ENCODE results near the gene OR2T6. TPM values are rescaled to one million over a fixed set of nuclear protein-coding genes. Genes with fewer than 3 reads are reported as not detected.
"Not testable (repeated sequence)": the region's sequence is repeated elsewhere in the genome, so short reads cannot be mapped to it uniquely, and the experiment has no call there.

The OR2T6 gene
- polyA plus RNA-seq, 1 experiment = not detected

DNA sequence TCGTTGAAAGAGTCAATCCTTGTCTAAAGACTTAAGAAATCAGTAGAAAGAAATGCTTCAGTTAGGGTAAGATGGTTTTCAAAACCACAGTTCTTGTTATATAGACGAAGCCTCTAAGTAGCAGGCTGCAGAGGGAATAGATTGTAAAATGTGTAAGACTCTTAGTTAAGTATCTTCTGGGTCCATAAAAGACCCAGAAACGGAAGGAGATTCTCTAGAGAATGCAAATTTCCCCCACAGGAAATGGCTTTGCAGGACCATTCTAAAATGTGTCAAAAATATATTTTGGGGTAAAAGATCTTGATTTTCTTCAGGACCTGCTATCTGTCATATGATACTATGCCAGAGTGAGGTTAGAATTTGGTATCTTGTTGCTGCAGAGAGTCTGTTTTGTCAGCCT is 40.7 kb downstream of the OR2T6 start:
- ChIA-PET POLR2A (no interaction called here), CTCF (no interaction called here)
- Histone ChIP-seq H3K4me3 (ENCODE audit: low read depth, low read length) (no peak overlapping the region), H3K9me3 (ENCODE audit: control insufficient read depth, insufficient read depth, low read length) (peaks cover 20% of the 10 kb centered on the region), H3K27ac (ENCODE audit: low read depth, low read length) (no peak overlapping the region), H3K27me3 (ENCODE audit: control insufficient read depth, insufficient read depth, low read length) (no peaks in the 10 kb centered on the region)
- TF ChIP-seq, protein P1, sequence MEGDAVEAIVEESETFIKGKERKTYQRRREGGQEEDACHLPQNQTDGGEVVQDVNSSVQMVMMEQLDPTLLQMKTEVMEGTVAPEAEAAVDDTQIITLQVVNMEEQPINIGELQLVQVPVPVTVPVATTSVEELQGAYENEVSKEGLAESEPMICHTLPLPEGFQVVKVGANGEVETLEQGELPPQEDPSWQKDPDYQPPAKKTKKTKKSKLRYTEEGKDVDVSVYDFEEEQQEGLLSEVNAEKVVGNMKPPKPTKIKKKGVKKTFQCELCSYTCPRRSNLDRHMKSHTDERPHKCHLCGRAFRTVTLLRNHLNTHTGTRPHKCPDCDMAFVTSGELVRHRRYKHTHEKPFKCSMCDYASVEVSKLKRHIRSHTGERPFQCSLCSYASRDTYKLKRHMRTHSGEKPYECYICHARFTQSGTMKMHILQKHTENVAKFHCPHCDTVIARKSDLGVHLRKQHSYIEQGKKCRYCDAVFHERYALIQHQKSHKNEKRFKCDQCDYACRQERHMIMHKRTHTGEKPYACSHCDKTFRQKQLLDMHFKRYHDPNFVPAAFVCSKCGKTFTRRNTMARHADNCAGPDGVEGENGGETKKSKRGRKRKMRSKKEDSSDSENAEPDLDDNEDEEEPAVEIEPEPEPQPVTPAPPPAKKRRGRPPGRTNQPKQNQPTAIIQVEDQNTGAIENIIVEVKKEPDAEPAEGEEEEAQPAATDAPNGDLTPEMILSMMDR (IDR thresholded peaks at IDR 0.05; ENCODE audit: low read depth, low read length) = no peak
- no peak for DNase-seq (ENCODE audit: low read depth, low spot score)

DNA sequence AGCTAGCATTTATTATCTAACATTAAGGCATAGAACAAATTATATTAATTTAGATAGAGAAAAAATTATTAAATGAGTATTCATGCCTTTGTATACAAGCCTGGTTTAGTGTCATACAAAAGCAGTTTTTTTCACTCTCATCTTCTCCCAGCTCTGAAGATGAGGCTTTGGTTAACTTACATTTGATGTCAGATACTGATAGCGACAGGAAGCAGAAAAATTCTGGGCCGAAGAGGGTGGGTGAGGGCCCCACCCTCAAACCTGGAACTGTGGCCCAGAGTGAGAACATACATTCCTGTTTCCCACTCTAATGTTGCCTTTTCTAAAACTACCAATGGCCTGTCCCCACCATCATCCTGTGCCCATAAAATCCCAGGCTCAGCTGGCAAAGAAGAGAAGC is 42.3 kb downstream of the OR2T6 start:
- CTCF ChIA-PET = no interaction called here
- TF ChIP-seq, protein P1 (IDR thresholded peaks at IDR 0.05; ENCODE audit: low read depth, low read length) = no peak
- no peak overlapping the region for H3K27ac ChIP-seq (ENCODE audit: low read depth, low read length)
- H3K27me3 ChIP-seq (ENCODE audit: control insufficient read depth, insufficient read depth, low read length) = no peaks in the 10 kb centered on the region
- peaks cover 12% of the 10 kb centered on the region for H3K9me3 ChIP-seq (ENCODE audit: control insufficient read depth, insufficient read depth, low read length)
- H3K4me3 ChIP-seq (ENCODE audit: low read depth, low read length) = no peak overlapping the region
- POLR2A ChIA-PET = no interaction called here
- no peak for DNase-seq (ENCODE audit: low read depth, low spot score)

DNA sequence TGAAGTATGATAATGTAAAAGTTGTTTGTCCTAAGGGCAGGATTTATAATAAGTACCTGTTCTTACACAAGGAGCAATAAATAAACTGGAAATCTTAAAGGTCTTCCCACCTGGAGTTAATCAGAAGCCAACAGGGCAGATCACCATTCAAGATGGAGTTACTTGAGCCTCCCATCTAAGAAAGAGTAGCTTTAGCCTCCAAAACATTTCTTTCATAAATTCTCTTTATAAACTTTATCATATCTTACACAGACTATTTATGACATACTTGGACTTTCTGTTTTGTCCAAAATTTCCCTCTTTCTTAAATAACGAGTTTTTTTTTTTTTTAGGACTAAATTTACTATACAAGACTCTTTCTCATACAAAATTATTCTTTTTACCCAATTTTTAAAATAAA is 45.8 kb downstream of the OR2T6 start:
- ChIA-PET POLR2A (no interaction called here), CTCF (no interaction called here)
- H3K27me3 ChIP-seq (ENCODE audit: control insufficient read depth, insufficient read depth, low read length) = no peaks in the 10 kb centered on the region
- peaks cover 12% of the 10 kb centered on the region for H3K9me3 ChIP-seq (ENCODE audit: control insufficient read depth, insufficient read depth, low read length)
- DNase-seq (ENCODE audit: low read depth, low spot score) = no peak
- TF ChIP-seq, protein P1 (IDR thresholded peaks at IDR 0.05; ENCODE audit: low read depth, low read length) = no peak
- H3K4me3 ChIP-seq (ENCODE audit: low read depth, low read length) = no peak overlapping the region
- no peak overlapping the region for H3K27ac ChIP-seq (ENCODE audit: low read depth, low read length)

DNA sequence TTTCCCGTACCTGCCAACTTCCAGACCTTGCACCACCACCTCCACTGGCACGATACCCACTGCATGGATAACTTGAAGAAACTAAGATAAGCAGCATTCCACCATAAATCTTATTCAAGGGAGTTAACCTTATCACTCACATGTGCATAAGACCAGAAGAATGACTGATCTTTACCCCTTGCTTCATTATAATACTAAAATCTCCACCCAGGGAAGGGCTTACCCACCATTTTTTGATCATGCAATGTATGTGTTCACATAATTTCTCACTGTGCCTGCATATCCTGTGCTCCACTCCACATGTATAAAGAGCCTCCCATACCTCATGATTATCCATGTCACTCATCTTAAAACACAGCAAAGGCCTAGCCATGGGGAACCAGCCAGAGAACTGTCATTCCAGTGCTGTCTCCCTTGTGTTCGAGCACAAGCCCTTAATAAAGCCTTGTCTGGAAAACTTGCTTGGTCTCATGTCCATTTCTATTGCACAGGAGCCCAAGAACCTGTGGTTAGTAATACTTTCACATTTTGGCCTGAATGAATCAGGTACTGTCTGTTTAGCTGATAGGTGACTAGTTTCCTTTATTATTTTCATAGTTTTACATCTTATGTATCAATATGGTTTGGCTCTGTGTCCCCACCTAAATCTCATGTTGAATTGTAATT is 52.1 kb downstream of the OR2T6 start:
- H3K9me3 ChIP-seq (ENCODE audit: control insufficient read depth, insufficient read depth, low read length); POLR2A ChIA-PET; H3K27ac ChIP-seq (ENCODE audit: low read depth, low read length); H3K4me3 ChIP-seq (ENCODE audit: low read depth, low read length); DNase-seq (ENCODE audit: low read depth, low spot score); H3K27me3 ChIP-seq (ENCODE audit: control insufficient read depth, insufficient read depth, low read length); CTCF ChIA-PET: not testable (repeated sequence)

DNA sequence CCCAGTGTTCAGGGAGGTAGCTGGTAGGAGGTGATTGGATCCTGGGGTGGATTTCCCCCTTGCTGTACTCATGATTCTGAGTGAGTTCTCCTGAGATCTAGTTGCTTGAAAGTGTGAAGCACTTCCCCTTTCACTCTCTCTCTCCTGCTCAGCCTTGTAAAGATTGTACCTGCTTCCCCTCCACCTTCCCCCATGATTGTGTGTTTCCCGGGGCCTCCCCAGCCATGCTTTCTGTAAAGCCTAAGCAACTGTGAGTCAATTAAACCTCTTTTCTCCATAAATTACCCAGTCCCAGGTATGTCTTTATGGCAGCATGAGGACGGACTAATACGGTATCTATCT is 52.6 kb downstream of the OR2T6 start:
- H3K27ac ChIP-seq (ENCODE audit: low read depth, low read length); POLR2A ChIA-PET; CTCF ChIA-PET; H3K27me3 ChIP-seq (ENCODE audit: control insufficient read depth, insufficient read depth, low read length); H3K4me3 ChIP-seq (ENCODE audit: low read depth, low read length); H3K9me3 ChIP-seq (ENCODE audit: control insufficient read depth, insufficient read depth, low read length); DNase-seq (ENCODE audit: low read depth, low spot score): not testable (repeated sequence)

DNA sequence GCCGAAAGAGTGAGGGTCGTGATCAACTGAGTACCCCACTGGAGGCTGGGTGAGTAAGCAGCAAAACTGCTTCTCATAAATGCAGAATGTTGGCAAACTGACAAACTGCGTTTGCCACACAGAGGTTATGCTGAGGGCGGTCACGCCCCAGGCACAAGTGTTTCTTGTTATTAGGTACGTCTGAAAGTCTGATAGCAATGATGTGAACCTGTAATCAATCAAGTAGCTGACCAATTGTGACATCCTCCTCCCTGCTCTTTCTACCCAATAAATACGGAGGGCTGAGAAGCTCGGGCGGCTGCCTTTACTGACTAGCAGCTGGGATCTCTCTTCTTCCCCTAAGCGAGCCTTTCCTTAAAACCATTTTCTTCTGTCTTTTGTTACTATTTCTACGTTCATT is 56.1 kb downstream of the OR2T6 start:
- CTCF ChIA-PET; DNase-seq (ENCODE audit: low read depth, low spot score); H3K9me3 ChIP-seq (ENCODE audit: control insufficient read depth, insufficient read depth, low read length); H3K4me3 ChIP-seq (ENCODE audit: low read depth, low read length); H3K27ac ChIP-seq (ENCODE audit: low read depth, low read length); POLR2A ChIA-PET; H3K27me3 ChIP-seq (ENCODE audit: control insufficient read depth, insufficient read depth, low read length): not testable (repeated sequence)

DNA sequence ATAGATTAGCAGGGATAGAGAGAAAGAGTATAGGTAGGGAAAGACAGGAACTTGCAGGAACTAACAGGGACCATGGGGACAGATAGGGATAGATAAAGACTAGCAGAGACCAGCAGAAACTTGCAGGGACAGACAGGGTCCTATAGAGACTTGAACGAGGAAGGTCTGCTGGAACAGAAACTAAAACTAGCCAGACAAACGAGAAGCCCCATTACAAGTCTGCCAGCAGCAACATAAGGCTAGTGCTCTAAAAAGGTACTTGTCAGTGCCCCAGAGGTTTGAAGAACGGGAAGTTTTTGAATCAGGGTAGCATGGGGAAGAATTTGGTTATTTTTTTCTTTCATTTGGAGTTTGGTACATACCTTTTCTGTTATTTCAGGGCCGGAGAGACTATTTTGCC is 56.7 kb downstream of the OR2T6 start:
- POLR2A ChIA-PET; H3K9me3 ChIP-seq (ENCODE audit: control insufficient read depth, insufficient read depth, low read length); CTCF ChIA-PET; DNase-seq (ENCODE audit: low read depth, low spot score); H3K27ac ChIP-seq (ENCODE audit: low read depth, low read length); H3K27me3 ChIP-seq (ENCODE audit: control insufficient read depth, insufficient read depth, low read length); H3K4me3 ChIP-seq (ENCODE audit: low read depth, low read length): not testable (repeated sequence)

DNA sequence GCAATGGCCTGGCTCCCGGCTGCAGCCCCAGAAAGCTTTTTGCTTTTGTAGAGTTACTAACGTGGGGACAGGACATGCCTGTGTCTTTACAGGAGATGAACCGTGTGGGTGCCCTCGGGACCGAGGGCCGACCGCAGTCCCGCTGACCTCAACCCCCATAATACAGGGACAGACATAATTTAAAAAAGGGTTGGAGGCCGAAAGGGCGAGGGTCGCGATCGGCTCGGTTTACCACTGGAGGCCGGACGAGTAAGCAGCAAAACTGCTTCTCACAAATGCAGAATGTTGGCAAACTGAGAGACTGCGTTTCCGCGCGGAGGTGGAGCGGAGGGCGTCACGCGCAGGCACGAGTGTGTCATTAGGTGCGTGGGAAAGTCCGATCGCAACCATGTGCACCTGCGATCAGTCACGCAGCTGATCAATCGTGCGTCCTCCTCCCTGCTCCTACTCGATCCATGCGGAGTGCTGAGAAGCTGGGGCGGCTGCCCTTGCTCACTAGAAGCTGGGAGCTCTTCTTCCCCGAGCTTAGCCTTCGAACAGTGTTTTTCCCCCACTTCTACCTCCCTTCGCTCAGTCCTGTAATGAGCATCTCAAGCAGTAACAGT is 58.4 kb downstream of the OR2T6 start:
- DNase-seq (ENCODE audit: low read depth, low spot score); H3K27ac ChIP-seq (ENCODE audit: low read depth, low read length); H3K27me3 ChIP-seq (ENCODE audit: control insufficient read depth, insufficient read depth, low read length); H3K4me3 ChIP-seq (ENCODE audit: low read depth, low read length); POLR2A ChIA-PET; CTCF ChIA-PET; H3K9me3 ChIP-seq (ENCODE audit: control insufficient read depth, insufficient read depth, low read length): not testable (repeated sequence)

DNA sequence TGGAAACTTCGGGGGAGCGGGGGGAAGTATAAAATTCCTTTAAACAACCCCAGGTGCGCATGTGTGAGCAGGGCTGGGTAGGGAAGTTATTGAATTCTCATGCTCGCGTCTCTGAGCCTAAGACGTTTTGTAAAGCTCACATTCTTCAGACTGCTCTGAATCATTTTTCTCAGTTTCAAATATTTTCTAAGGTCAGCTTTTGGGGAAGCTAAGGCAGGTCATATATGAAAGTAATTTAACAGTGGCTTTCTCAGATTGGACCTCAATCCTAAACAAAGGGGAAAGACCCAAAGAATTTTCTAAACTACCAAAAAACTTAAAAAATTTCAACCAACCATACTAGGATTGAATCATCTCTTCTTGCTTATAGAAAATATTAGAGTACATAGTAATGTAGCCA is 59.4 kb downstream of the OR2T6 start:
- H3K4me3 ChIP-seq (ENCODE audit: low read depth, low read length) = not testable (repeated sequence)

DNA sequence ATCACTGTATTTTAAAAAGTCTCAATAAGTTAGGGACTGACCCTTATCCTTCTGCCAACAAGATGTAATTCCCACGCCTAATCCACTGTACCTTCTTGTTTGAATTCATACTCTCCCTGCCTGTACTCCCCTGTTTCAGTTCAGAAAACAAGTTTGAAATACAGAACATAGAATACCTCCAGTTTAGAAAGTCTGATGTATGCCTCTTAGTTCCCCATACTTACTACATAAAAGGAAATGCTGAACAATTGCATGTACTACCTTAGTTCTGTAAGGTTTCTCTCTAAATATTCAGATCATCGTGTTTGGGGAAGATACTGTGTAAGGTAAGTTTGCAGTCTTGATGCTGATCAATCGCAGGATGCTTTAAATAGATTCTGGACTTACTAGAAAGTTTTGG is 60.8 kb downstream of the OR2T6 start:
- POLR2A ChIA-PET; DNase-seq (ENCODE audit: low read depth, low spot score); H3K9me3 ChIP-seq (ENCODE audit: control insufficient read depth, insufficient read depth, low read length); CTCF ChIA-PET; H3K4me3 ChIP-seq (ENCODE audit: low read depth, low read length); H3K27me3 ChIP-seq (ENCODE audit: control insufficient read depth, insufficient read depth, low read length); H3K27ac ChIP-seq (ENCODE audit: low read depth, low read length): not testable (repeated sequence)

More for the DNA sequence above, 59.4 kb downstream of the OR2T6 start:
- POLR2A ChIA-PET; CTCF ChIA-PET; H3K27ac ChIP-seq (ENCODE audit: low read depth, low read length); H3K27me3 ChIP-seq (ENCODE audit: control insufficient read depth, insufficient read depth, low read length); DNase-seq (ENCODE audit: low read depth, low spot score); H3K9me3 ChIP-seq (ENCODE audit: control insufficient read depth, insufficient read depth, low read length): not testable (repeated sequence)

Data from AG04450 (cell line).